T-cell (primary cell): ENCODE results near the gene POLR2J2. TPM values are rescaled to one million over a fixed set of nuclear protein-coding genes. Genes with fewer than 3 reads are reported as not detected.
"Not testable (repeated sequence)": the region's sequence is repeated elsewhere in the genome, so short reads cannot be mapped to it uniquely, and the experiment has no call there.

ENCODE experiments used
- ATAC-seq, 4 experiments: fragments of 200-7000 bp in 3 of 4; fragments of 150-1000 bp in 1 of 4; cut with Tn5 transposase; replicated peaks in 1 of 4; 1 replicate in 3 of 4; 2 replicates in 1 of 4; pipeline ENCODE4 v1.10.0; 2021; ENCODE audit warnings: moderate library complexity in 3 of 4, mild to moderate bottlenecking in 2 of 4, moderate number of reproducible peaks in 1 of 4
- CTCF ChIA-PET, 2 donors: fragments of 300-600 bp; sonication (Branson Sonifier 250); formaldehyde crosslinking; loops; one replicate each; lab custom pipeline; 2022; ENCODE audit warnings: antibody characterized with exemption in 2 of 2; lab: Charles Lee
- POLR2A ChIA-PET, 2 donors: fragments of 300-600 bp; sonication (Branson Sonifier 250); formaldehyde crosslinking; loops; one replicate each; lab custom pipeline; 2022; ENCODE audit warnings: antibody characterized with exemption in 2 of 2; lab: Charles Lee
- DNase-seq, 35 experiments: peaks; one replicate each; pipeline versions ENCODE4 v3.0.0 to v3.0.0-alpha.2; 2013 to 2023
- H3K27ac ChIP-seq: one replicate; pipeline ENCODE4 v1.5.1; 2013; ENCODE audit warnings: low read length
- H3K27me3 ChIP-seq, 2 experiments: replicated peaks in 1 of 2; 1 replicate in 1 of 2; 2 replicates in 1 of 2; pipeline versions ENCODE4 v1.6.1 to v1.7.0; 2013; ENCODE audit warnings: low read length in 1 of 2, mixed read lengths in 1 of 2; ENCODE audit not compliant: control insufficient read depth in 2 of 2, insufficient read depth in 2 of 2; ENCODE audit errors: extremely low read depth in 1 of 2
- H3K36me3 ChIP-seq, 2 donors: 1 replicate in 1 of 2; 2 replicates in 1 of 2; pipeline versions ENCODE4 v1.6.1 to v1.7.0; 2013; ENCODE audit warnings: low read length in 1 of 2; ENCODE audit not compliant: control insufficient read depth in 2 of 2, insufficient read depth in 1 of 2; ENCODE audit errors: extremely low read depth in 1 of 2
- H3K4me1 ChIP-seq, 2 experiments: 1 replicate in 1 of 2; 2 replicates in 1 of 2; pipeline versions ENCODE4 v1.6.1 to v1.7.0; 2013; ENCODE audit warnings: low read length in 2 of 2, mixed read lengths in 1 of 2; ENCODE audit not compliant: insufficient read depth in 2 of 2, control insufficient read depth in 1 of 2; ENCODE audit errors: extremely low read depth in 1 of 2
- H3K4me3 ChIP-seq, 2 donors: 1 replicate in 1 of 2; 2 replicates in 1 of 2; pipeline versions ENCODE4 v1.5.1 to v1.7.0; 2013; ENCODE audit warnings: mild to moderate bottlenecking in 2 of 2, low read length in 1 of 2, moderate library complexity in 1 of 2; ENCODE audit not compliant: control insufficient read depth in 1 of 2; ENCODE audit errors: extremely low read depth in 1 of 2
- H3K9me3 ChIP-seq: 2 replicates; pipeline ENCODE4 v1.7.0; 2013
- H3K27ac Mint-ChIP-seq, 2 donors: one replicate each; pipeline ENCODE4 v1.8.0; 2020 to 2021; ENCODE audit warnings: mild to moderate bottlenecking in 2 of 2, mixed read lengths in 2 of 2
- H3K27me3 Mint-ChIP-seq, 2 donors: one replicate each; pipeline ENCODE4 v1.8.0; 2021 to 2022; ENCODE audit warnings: mixed read lengths in 2 of 2
- H3K36me3 Mint-ChIP-seq: one replicate; pipeline ENCODE4 v1.8.0; 2021; ENCODE audit warnings: mixed read lengths
- H3K4me1 Mint-ChIP-seq, 3 donors: one replicate each; pipeline ENCODE4 v1.8.0; 2020 to 2022; ENCODE audit warnings: mixed read lengths in 3 of 3, mild to moderate bottlenecking in 1 of 3
- H3K4me3 Mint-ChIP-seq, 3 donors: one replicate each; pipeline ENCODE4 v1.8.0; 2020 to 2022; ENCODE audit warnings: mild to moderate bottlenecking in 3 of 3, mixed read lengths in 3 of 3, moderate library complexity in 3 of 3
- H3K9me3 Mint-ChIP-seq, 3 donors: one replicate each; pipeline ENCODE4 v1.8.0; 2020 to 2022; ENCODE audit warnings: mixed read lengths in 3 of 3
- WGBS: methylation state at CpG from one replicate; pipeline ENCODE4 v1.1.5; 2013; ENCODE audit warnings: missing lambda C conversion rate; ENCODE audit not compliant: insufficient coverage; 5-methylcytosine and 5-hydroxymethylcytosine counted together
- total RNA-seq, 35 experiments: library from RNA in 6 of 35; stranded (reverse) in 6 of 35; fragments of 120-200 nt in 1 of 35; gene quantifications; one replicate each; pipeline versions ENCODE4 v1.2.1 to v1.2.4 and lab custom pipeline; 2013 to 2026

The POLR2J2 gene
- total RNA-seq, 5 donors from 2014 or later (not counting 1 experiment from before 2014, with no cell fraction given) = 20.8 to 70.3 (median 23.8) TPM

GRCh38 chr7:102689436-102690282 is 18.2 kb upstream of the POLR2J2 start:
- H3K4me3 Mint-ChIP-seq, H3K27me3 ChIP-seq, H3K27ac ChIP-seq, H3K36me3 ChIP-seq, H3K36me3 Mint-ChIP-seq, H3K9me3 Mint-ChIP-seq, CTCF ChIA-PET, POLR2A ChIA-PET, H3K9me3 ChIP-seq, H3K27ac Mint-ChIP-seq, H3K4me1 ChIP-seq, H3K4me1 Mint-ChIP-seq, H3K27me3 Mint-ChIP-seq: not testable (repeated sequence)
- no CpG with 5 or more reads among the region's 74 CpGs for WGBS
- ATAC-seq (peak; percentile 79 to 90 (median 86)), DNase-seq (peak in 10 of 35 experiments; percentile 1 to 66 (median 18))
- peak overlapping the region in 1 of 2 donors; percentile 7 for H3K4me3 ChIP-seq

DNA sequence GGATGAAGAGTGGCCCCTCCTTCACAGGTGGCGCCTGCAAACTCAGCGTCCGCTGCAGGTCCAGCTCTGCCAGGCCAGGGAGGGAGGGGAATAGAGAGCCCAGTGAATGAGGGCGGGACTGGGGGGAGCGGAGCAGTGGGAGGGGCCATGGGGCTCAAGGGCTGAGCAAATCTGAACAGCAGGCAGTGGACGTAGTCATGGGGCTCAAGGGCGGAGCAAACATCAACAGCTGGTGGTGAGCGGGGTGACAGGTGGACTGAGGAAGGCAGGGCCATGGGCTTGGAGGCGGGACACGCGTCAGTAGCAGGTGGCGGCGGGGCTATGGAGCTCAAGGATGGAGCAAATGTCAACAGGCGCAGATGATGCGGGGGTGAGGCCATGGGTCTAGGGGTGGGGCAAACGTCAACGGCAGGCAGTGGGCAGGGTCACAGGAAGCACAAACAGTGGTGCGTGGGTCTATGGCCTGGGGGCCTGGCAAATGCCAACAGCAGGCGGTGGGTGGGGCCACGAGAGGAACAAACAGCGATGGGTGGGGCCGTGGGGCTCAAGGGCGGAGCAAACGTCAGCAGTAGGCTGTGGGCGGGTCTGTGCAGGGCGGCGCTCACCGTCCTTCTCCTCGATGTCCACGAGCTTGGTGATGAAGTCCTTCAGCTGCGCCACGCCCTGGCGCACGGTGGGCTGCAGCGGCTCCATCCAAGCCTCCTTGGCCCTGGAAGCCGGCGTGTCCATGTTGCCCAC is 17.0 kb upstream of the POLR2J2 start:
- DNase-seq = peak in 1 of 35 experiments; percentile 64
- not testable (repeated sequence) for H3K4me3 Mint-ChIP-seq

DNA sequence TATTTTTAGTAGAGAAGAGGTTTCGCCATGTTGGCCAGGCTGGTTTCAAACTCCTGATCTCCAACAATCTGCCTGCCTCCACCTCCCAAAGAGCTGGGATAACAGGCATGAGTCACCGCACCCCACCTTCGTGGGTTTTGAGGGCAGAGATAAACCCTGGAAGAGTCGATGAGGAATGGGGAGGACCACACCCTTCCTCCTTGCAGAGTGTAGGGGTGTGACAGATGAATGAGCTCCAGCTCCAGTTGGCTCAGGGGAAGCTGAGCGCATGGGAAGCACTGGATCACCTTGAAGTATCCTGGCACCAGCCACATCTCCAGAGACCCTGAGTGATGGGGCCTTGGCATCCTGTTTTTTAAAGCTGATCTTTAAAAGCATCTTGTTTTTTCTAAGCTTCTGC is 11.1 kb upstream of the POLR2J2 start:
- DNase-seq, CTCF ChIA-PET, H3K9me3 Mint-ChIP-seq, H3K4me1 Mint-ChIP-seq, H3K4me1 ChIP-seq, H3K9me3 ChIP-seq, H3K27ac Mint-ChIP-seq, H3K4me3 ChIP-seq, H3K36me3 ChIP-seq, H3K36me3 Mint-ChIP-seq, H3K27me3 Mint-ChIP-seq, H3K27ac ChIP-seq, POLR2A ChIA-PET, ATAC-seq, H3K27me3 ChIP-seq, H3K4me3 Mint-ChIP-seq: not testable (repeated sequence)
- no CpG with 5 or more reads among the region's 5 CpGs for WGBS

More for the DNA sequence above, 17.0 kb upstream of the POLR2J2 start:
- ATAC-seq = peak; percentile 76 to 83 (median 78)
- CTCF ChIA-PET, H3K9me3 Mint-ChIP-seq, H3K36me3 Mint-ChIP-seq, H3K27ac Mint-ChIP-seq, POLR2A ChIA-PET, H3K36me3 ChIP-seq, H3K27me3 ChIP-seq, H3K27ac ChIP-seq, H3K4me3 ChIP-seq, H3K9me3 ChIP-seq, H3K4me1 Mint-ChIP-seq, H3K4me1 ChIP-seq, H3K27me3 Mint-ChIP-seq: not testable (repeated sequence)
- whole genome bisulfite sequencing = no CpG with 5 or more reads among the region's 37 CpGs

- CTCF ChIA-PET, H3K4me3 Mint-ChIP-seq: not testable (repeated sequence)
- peak in 1 of 4 experiments; percentile 21 for ATAC-seq
Observed at GRCh38 chr7:102680780-102681179, 9.3 kb upstream of the POLR2J2 start.

DNA sequence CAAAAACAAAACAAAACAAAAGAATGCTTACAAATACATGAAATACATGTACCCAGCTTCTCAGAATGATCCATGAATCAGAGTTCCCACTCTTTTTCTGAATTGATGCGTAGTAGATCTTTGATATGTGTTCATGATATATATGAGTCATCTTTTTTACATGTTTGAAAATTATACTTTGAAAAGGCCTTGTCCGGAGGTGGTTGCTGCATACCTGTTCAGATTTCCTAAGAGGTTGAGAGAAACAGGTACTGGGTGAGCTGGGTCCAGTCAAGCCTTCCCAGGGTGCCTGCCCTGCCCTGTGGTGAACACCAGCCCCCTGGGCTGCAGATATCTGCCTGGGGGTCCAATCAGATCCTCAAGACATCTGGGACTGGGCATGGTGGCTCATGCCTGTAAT is 4.1 kb upstream of the POLR2J2 start:
- H3K9me3 ChIP-seq, H3K36me3 Mint-ChIP-seq, H3K27ac ChIP-seq, H3K4me3 ChIP-seq, H3K27ac Mint-ChIP-seq, H3K4me3 Mint-ChIP-seq, POLR2A ChIA-PET, DNase-seq, CTCF ChIA-PET, H3K4me1 ChIP-seq, ATAC-seq, H3K27me3 Mint-ChIP-seq, H3K27me3 ChIP-seq, H3K4me1 Mint-ChIP-seq, H3K36me3 ChIP-seq, H3K9me3 Mint-ChIP-seq: not testable (repeated sequence)
- WGBS = no CpG with 5 or more reads among the region's 2 CpGs

More at GRCh38 chr7:102680780-102681179, 9.3 kb upstream of the POLR2J2 start:
- H3K27ac ChIP-seq, H3K4me3 ChIP-seq, H3K36me3 Mint-ChIP-seq, H3K27me3 ChIP-seq, H3K27me3 Mint-ChIP-seq, H3K4me1 ChIP-seq, H3K9me3 Mint-ChIP-seq, H3K4me1 Mint-ChIP-seq, H3K27ac Mint-ChIP-seq, H3K36me3 ChIP-seq, DNase-seq, H3K9me3 ChIP-seq, POLR2A ChIA-PET: not testable (repeated sequence)
- no CpG with 5 or more reads among the region's 5 CpGs for WGBS

GRCh38 chr7:102673447-102674067 is 2.1 kb upstream of the POLR2J2 start:
- not testable (repeated sequence) for ATAC-seq

More at GRCh38 chr7:102673447-102674067, 2.1 kb upstream of the POLR2J2 start:
- H3K27ac ChIP-seq, H3K36me3 Mint-ChIP-seq, H3K9me3 Mint-ChIP-seq, CTCF ChIA-PET, H3K4me3 ChIP-seq, H3K27ac Mint-ChIP-seq, H3K9me3 ChIP-seq, H3K4me3 Mint-ChIP-seq, H3K27me3 ChIP-seq, H3K4me1 ChIP-seq, H3K36me3 ChIP-seq, POLR2A ChIA-PET, H3K27me3 Mint-ChIP-seq, H3K4me1 Mint-ChIP-seq, DNase-seq: not testable (repeated sequence)
- WGBS = no CpG with 5 or more reads among the region's 9 CpGs
